GM19467 (cell line): Measurements from ENCODE around the gene PRICKLE3.

Experiments
- ATAC-seq: cut with Tn5 transposase; IDR thresholded peaks from one replicate; pipeline ENCODE4 v1.9.1; 2021; ENCODE audit warnings: mild to moderate bottlenecking, moderate library complexity; ENCODE audit not compliant: unreplicated experiment

PRICKLE3 gene

DNA sequence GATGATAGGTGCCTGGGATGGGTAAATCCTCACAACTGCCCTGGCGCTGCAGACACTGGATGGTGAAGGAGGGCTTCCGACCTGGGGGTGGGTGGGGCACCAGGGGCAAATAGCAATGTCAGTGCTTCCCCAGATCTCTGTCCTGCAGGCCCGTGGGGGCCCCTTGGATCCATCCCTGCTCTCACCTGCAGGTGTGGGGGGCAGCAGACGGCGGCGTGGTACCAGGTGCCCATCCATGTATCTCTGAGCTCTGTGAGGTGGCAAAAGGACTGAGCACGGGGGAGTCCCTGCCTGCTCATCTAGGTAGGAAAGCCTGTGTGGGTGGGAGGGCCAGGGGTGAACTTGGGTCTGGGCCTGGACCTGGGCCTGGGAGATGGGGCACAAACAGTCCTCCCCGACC is 20.4 kb upstream of the PRICKLE3 start:
- ATAC-seq: no peak

DNA sequence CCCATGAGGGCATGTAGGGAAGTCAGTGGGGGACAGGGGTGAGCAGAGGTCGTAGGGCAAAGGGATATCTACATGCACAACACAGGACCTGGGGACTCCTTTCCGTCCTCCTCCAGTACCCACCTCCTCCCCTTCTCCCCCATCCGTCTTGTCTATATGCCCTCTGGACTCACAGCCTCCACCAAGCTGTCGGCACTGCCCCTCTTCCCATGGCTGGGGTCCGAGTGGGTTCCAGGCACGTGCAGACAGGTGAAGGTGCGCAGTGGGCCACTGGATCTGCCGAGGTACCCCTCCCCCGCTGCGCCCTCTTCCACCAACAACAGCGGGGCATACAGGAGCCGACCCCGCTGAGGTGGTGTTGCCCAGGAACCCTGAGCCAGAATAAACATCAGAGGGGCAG is 19.3 kb upstream of the PRICKLE3 start:
- ATAC-seq: no peak

DNA sequence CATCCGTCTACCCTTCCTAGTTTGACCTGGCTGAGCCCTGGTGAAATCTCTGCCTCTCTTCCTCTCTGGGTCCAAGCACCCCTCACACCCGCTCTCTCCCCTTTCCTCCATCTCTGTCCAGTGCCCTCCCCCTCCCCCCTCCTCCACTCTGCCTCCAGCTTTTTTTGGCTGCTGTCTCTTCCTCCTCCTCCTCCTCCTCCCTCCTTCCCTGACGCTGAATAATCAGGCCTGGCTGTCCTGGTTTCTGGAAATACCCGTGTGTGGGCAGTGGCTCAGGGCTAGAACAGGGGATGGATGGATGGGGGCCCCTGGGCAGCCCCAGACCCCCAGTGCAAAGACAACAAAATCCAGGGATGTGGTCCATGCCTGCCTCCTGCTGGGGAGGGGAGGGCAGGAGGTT is 18.5 kb upstream of the PRICKLE3 start:
- no peak for ATAC-seq

DNA sequence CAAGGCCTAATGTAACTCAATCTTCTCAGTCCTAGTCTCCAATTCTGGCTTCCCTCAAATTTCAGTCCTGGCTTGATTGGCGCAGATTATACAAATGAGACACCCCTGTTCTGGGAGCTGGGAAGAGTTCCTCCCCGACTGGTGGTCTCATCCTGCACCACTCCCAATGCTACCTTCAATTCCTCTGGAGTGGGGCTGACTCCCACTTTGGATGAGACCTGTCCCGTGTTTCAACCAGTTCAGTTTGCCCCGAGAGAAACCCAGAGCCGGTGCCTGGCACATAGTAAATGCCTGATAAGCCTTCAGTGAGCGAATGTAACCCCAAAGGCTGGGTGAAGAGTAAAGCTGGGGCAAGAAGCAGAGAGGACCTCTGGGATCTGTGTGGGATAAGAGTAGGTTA is 17.8 kb upstream of the PRICKLE3 start:
- ATAC-seq: no peak

DNA sequence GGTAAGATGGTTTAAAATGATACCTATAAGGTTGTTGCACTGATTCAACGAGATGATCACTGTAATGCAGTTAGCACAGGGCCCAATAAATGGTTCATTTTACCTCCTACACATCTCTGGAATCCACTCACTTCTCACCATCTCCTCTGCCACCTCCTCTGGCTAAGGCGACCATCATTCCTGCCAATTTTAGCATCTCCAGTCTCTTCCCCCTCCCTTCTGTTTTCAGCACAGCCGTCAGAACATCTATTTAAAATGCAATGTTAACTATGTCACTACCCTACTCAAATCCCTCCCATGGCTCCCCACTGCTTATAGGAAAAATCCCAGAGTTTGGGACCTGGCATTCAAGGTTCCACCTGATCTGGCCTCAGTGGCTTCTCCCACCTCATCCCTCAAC is 17.4 kb upstream of the PRICKLE3 start:
- no peak for ATAC-seq

DNA sequence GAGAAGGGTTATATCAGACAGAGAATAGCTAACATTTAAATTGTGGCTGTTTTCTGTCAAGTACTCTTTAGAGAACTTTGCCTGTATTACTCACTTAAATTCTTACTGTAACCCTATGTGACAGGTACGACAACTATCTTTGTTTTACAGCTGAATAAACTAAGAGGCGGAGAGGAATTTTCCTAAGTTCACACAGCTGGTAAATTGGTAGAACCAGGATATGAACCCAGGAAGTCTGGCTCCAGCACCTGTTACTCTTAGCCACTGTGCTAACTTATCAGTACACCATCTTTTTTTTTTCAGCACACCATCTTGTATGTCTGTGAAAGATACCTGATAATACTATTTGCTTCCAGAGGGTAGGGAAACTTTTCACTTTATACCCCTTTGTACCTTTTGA is 15.8 kb upstream of the PRICKLE3 start:
- no peak for ATAC-seq

DNA sequence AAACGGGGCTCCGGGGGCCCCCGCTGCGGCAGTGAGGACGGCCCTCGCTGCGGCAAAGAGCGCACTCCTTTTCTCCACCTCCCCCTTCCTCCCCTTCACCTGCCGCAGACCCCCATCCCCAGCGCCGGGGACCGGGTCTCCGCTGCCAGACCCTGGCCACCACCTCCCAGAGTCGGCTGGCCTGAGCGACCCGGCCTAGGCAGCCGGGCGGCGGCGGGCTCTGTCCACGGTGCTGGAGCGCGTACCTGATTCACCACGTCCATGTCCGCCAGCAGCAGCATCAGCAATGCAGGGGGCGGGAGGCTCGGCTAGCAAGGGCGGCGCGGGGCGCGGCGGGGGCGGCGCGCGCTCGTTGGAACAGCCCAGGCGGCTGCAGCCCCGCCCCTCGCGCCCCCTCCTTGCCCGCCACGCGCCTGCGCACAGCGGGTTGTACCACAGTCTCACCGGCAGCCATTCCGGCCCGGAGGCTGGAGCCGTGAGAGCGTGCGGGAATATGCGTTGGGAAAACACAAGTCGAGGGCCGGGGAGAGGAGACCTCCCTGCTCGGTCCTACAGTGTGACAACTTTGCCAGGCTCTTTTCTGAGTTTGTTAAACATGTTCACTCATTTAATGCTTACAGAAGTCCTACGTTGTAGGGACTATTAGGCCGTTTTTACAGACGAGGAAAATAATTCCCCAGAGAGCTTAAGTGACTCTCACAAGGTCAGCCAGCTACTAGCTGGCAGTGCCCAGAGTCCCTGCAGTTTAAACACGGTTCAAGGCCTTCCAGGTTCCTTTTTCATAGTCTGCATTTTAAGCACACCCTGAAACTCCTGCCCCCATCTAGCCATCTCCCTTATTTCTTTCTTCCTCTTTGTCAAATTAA is 14.0 kb upstream of the PRICKLE3 start, which contains the start of gene SYP:
SYP (minus strand) TSS at position 288 of the 866 bp plus-strand sequence; CDS start at position 281, 7 bp downstream.
- peak; percentile 81 for ATAC-seq

DNA sequence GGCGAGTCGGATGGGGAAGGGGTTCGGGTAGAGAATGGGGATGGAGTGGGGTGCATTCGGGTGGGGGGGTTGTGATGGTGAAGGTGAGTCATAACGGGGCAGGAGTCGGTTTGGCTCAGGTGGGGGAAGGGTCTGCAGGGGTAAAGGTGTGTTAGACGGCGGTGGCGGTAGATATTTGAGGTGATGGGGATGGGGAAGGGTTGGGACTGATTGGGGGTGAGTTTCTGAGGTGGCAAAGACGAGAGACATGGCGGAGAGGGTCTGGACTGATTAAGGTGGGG is 13.1 kb upstream of the PRICKLE3 start:
- no peak for ATAC-seq

DNA sequence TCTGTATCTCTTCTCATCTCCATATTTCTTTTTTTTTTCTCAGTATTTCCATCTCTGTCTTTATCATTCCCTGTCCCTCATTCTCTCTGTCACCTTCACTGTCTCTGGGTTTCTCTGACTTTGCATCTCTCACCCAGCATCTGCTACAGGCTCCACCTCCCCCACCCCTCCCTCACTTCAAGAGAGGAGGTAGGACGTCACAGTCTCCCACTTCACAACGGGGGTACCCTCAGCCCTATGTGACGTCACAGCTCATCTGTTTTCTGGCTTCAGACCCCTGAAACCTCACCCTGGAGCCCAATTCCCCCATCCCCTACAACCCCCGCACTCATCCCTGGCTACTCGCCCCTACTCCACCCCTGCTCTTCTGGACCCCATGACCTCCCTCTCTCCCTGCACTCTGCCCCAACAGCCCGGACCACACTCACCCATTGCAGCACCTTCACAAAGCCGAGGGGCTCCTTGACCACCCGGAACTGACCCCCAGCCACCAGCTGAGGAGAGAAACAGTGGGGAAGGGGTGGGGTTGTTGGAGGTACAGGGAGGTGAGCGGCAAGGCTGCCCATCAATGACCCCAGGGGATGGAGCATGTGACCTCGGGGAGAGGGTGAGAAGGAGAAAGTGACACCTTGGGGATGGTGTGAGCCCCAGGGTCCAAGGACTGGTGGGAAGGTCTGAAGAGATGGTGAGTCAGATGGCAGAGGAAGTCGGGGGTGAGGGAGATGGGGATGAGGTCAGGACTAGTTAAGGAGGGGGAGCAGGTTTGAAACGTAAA is 12.6 kb upstream of the PRICKLE3 start:
- ATAC-seq: no peak

DNA sequence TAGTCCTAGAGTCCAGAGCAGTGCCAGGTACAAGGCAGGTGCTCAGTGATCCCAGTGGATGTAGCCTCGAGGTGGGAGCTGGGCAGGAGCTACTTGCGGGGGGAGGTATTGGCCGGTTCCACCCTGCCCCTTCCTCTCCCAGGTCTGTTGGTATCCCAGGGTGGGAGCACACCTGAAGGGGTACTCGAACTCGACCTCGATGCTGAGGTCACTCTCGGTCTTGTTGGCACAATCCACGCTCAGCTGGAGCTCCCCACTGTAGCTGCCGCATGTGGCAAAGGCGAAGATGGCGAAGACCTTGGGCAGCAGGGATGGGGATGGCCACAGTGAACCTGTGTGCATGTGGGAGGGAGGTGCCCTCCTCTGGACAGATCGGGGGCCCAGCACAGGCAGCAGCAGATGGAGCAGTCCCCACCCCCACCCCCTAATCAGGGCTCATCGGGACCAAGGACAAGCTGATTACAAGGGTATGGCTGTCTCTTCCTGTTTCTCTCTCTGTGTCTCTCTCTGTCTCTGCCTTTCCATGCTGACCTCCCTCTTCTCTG is 11.4 kb upstream of the PRICKLE3 start:
- ATAC-seq: no peak

DNA sequence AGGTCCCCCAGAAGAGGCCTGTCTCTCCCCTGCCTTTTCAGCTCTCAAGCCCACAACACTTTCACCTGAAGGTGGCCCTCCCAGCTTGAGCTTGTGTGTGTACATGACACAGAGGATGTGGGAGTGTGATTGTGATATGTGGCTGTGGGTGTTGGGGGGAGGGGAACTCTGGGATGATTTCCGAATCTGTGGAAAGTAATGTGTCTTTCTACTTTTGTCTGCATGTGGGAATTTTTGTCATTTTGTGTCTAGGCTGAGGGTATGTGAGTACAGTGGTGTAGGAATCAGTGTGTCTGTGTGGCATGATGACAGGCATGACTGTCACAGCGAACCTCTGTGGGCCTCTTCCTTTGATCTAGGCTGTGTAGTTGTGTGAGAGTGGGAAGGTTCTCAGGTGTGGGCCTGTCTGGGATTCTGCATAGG is 7.4 kb upstream of the PRICKLE3 start:
- ATAC-seq: no peak

DNA sequence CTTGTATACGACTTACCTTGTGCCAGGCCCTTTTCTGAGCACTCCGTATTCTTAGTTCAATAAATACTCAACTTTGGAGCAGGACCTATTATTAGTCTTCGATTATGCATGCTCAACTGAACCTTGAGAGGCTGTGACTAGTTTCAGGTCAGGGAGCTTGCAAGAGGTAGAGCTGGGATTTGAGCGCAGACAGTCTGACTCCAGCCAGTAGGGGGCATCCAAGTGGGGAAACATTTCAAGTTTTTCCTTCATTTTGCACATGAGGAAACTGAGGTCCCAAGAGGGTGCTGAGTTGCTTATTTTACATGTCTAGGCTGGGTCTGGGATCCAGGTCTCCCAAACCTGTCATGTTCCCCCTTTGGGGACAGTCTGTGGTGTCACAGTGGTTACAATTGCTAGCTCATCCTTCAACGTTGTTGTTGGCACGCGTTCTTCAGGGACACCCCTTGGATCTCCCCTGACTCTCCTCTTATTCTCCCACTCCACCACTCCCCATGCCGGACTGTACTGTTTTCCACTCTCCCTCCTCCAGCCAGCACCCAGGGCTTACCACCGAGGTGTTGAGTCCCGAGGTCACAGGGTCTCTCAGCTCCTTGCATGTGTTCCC is 6.7 kb upstream of the PRICKLE3 start:
- ATAC-seq: no peak

DNA sequence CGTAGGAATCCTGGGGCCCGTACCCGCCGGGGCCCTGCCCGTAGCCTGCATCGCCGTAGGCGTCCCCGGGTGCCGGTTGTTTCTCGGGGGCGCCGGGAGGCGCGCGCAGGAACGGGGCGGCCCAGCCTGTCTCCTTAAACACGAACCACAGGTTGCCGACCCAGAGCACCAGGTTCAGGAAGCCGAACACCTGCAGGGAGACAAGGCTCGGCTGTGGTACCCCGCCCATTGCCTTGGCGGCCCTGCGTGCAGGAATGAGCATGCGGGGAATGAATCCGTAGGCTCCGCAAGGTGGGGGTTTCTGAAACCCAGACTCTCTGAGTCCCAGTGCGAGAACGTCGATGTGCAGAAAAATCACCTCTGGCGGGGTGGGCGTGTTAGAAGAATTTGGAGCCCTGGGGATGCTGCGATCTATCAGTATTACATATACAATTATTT is 5.4 kb upstream of the PRICKLE3 start:
- peak; percentile 12 for ATAC-seq

DNA sequence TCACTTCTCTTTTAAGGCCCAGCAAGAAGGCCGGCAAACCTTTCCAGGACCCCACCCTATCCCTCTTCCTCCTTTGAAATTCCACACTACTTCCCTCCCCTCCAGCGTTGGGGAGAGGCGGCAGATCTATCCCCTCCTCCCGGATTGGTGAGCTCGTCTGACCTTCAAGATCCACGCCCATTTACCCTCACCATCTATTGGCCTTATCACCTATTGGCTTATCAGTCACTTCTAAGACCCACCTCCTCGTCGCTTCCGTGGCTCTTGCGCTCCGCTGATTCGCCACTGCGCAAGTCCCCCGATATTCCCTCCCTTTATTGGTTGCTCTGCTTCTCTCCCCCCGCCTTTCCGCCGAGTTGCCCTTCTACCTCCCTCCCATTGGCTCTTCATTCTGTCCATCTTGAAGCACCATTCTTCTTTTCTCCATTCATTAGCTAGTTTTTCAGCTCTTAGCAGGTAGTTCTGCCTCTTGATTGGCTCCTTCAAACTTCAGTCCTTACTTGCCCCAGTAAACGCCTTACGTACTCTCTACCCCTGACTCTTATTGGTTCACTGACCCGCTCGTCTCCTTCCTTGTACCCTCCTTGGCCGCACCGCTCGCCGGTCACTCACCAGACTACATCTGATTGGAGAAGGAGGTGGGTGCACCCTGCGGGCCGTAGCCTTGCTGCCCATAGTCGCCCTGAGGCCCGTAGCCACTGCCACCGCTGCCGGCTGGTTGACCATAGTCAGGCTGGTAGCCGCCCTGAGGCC is 4.8 kb upstream of the PRICKLE3 start:
- ATAC-seq: peak; percentile 86

DNA sequence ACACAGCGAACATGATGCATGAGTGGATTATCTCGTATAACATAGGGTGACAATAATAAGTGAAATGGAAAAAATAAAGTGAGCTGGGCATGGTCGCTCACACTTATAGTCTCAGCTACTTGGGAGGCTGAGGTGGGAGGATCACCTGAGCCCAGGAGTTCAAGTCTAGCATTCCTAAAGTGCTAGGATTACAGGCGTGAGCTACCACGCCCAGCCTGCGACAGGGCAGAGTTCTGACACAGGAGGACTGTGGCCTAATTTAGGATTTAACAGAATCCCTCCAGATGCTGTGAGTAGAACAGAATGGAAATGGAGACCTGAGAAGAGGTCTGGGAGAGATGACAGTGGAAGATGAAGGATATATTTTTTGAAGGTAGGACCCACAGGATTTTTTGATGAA is 3.4 kb upstream of the PRICKLE3 start:
- ATAC-seq: no peak

DNA sequence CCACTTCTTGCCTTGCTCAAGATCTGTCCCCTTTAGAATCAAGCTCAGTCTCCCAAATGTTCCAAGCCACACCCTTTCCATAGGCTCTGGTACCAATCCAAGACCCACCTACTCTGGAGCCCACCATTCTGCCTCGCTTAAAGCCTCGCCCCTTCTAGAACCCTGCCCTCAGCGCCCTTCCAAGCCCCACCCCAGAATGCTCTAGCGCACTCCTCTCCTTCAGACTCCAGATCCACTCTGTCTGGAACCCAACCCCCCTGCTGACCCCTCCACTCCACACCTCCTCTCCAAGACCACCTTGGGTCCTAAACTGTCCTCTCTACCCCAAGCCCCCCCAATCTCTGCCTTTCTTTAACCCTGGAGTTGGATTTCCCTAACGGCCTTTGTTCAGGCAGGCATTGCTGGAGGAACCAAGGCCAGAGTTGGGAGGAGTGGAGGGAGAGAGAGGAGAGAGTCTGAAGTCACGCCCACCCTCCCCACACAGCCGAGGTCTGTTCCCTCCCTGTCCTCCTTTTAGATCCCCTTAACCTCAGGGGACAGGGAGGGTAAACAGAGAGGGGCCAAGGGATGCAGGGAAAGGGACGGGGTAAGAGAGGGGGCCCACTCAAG is 2.4 kb upstream of the PRICKLE3 start:
- ATAC-seq: no peak

DNA sequence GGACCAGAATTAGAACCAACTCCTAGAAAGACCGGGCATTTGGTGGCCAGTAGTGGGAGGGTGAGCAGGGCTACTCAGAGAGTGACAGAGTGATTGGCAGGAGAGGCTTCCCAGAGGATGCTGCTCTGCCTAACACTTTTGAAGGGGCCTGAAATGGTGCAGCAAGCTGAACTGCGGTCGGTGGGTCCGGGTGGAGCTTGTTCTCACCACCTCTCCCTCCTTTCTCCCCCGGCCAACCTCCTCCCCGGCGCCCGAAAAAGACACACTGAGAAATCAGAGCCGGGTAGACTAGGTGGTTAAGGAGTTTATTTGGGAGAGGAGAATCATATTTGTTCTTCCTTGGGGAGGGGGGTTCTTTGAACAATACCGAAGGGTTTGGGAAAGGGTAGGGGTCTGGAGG is 1.4 kb upstream of the PRICKLE3 start:
- no peak for ATAC-seq

DNA sequence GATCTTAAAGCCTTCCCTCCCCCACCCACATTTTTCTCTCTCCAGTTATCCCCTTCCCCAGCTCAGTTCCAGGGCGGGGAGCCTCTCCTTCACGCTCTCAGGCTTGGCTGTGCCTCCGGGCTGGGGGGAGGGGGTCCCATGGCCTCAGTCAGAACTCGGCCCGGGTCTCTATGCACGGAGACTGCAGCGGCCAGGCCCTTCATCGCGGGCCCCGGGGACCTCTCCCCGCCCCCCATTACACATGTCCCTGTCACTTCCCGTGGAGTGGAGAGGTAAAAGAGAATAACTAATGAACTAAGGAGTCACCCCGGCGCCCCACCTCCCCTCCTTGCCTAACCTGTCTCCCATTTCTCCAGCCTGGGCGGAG is 838 bp upstream of the PRICKLE3 start:
- ATAC-seq: no peak

DNA sequence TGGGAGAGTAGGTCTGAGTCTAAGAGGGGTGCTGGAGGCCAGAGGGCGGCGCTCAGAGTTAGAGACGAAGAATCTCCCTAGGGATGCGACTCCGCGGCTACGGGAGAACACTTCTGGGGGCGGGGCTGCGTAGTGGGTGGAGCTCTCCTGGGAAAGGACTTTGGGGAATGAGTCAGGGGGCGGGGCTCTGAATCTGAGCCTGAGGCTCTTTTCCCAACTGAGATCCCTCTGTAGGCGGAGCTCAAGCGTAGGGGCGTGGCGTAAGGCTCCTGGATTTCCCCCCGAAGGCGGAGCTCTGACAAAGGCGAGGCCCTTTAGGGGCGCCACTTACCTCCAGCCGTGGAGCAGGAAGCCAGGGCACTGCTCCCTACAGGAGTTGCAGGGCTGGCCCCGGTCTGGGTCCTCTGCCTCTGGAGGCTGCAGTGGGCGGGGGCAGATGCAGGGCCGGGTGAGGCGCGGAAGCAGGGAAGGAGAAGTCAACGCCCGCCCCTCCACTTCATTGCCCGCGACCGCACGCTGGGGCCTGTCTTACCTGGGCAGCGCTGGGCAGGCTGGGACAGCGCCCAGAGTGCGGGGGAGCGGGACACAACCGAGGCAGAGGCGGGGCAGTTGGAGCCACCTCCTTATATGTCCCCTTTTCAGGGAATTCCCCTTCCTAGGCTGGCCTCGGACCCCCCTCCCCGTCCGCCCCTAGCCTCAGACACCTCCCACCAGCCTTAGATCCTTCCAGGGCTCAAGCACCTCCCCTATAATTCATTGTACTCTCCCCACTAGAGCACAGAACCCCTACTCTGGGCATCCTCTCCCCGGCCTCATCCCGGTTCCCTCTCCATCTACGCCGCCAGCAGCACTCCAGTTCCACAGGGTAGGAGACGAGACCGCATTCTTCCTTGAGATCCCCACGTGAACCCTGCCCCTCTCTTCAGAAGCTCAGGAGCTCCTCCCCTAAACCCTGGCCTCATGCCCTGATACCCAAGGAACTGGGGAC is 1.6 kb downstream of the PRICKLE3 start:
- no peak for ATAC-seq
